ENCODE data around the gene COL23A1.
"Not testable (repeated sequence)": the region's sequence is repeated elsewhere in the genome, so short reads cannot be mapped to it uniquely, and the experiment has no call there.

COL23A1 gene

GRCh38 chr5:178302321-178302720 lies 287.9 kb downstream of the COL23A1 start:
- not testable (repeated sequence) for DNase-seq (ENCODE audit: low read depth)

- no peak for DNase-seq (ENCODE audit: low read depth)
Observed at GRCh38 chr5:178301641-178302040, 288.6 kb downstream of the COL23A1 start.

GRCh38 chr5:178298283-178298807 lies 291.8 kb downstream of the COL23A1 start:
- no peak for DNase-seq (ENCODE audit: low read depth)

- no peak for DNase-seq (ENCODE audit: low read depth)
Observed at GRCh38 chr5:178297751-178298150, 292.4 kb downstream of the COL23A1 start.

GRCh38 chr5:178296066-178296465 lies 294.1 kb downstream of the COL23A1 start:
- DNase-seq (ENCODE audit: low read depth) = no peak

- DNase-seq (ENCODE audit: low read depth) = no peak
Observed at GRCh38 chr5:178295589-178295988, 294.6 kb downstream of the COL23A1 start.

GRCh38 chr5:178293815-178294214 lies 296.4 kb downstream of the COL23A1 start:
- DNase-seq (ENCODE audit: low read depth) = no peak

GRCh38 chr5:178293400-178293799 lies 296.8 kb downstream of the COL23A1 start:
- no peak for DNase-seq (ENCODE audit: low read depth)

GRCh38 chr5:178292826-178293205 lies 297.4 kb downstream of the COL23A1 start:
- no peak for DNase-seq (ENCODE audit: low read depth)

GRCh38 chr5:178291969-178292825 lies 298.0 kb downstream of the COL23A1 start:
- no peak for DNase-seq (ENCODE audit: low read depth)

- no peak for DNase-seq (ENCODE audit: low read depth)
Observed at GRCh38 chr5:178291161-178291561, 299.0 kb downstream of the COL23A1 start.

- no peak for DNase-seq (ENCODE audit: low read depth)
Observed at GRCh38 chr5:178290376-178290775, 299.8 kb downstream of the COL23A1 start.

- no peak for DNase-seq (ENCODE audit: low read depth)
Observed at GRCh38 chr5:178289438-178289837, 300.8 kb downstream of the COL23A1 start.

GRCh38 chr5:178288401-178289368 lies 301.5 kb downstream of the COL23A1 start:
- no peak for DNase-seq (ENCODE audit: low read depth)

- DNase-seq (ENCODE audit: low read depth) = no peak
Observed at GRCh38 chr5:178287791-178288105, 302.4 kb downstream of the COL23A1 start.

GRCh38 chr5:178287091-178287790 lies 303.0 kb downstream of the COL23A1 start:
- DNase-seq (ENCODE audit: low read depth) = no peak

- DNase-seq (ENCODE audit: low read depth) = no peak
Observed at GRCh38 chr5:178286226-178287090, 303.7 kb downstream of the COL23A1 start.

- no peak for DNase-seq (ENCODE audit: low read depth)
Observed at GRCh38 chr5:178285399-178286225, 304.6 kb downstream of the COL23A1 start.

GRCh38 chr5:178284996-178285395 lies 305.2 kb downstream of the COL23A1 start:
- DNase-seq (ENCODE audit: low read depth) = no peak

- no peak for DNase-seq (ENCODE audit: low read depth)
Observed at GRCh38 chr5:178284093-178284675, 306.0 kb downstream of the COL23A1 start.

All from EH (cell line).